Gastrocnemius medialis (tissue), 4 donors: ENCODE results near the gene CLNK.

Source experiments
- CTCF ChIP-seq, 5 experiments: fragments of 450-650 bp in 3 of 5; fragments of 200-600 bp in 2 of 5; sonication (generic) in 2 of 5; IDR thresholded peaks in 4 of 5; conservative IDR thresholded peaks in 1 of 5; 1 replicate in 4 of 5; 2 replicates in 1 of 5; pipeline ENCODE4 v1.5.1; 2016 to 2019; ENCODE audit warnings: antibody characterized with exemption in 5 of 5, mild to moderate bottlenecking in 3 of 5, moderate library complexity in 3 of 5
- POLR2A ChIP-seq, 2 donors: fragments of 450-650 bp; IDR thresholded peaks; one replicate each; pipeline ENCODE4 v1.6.1; 2017; ENCODE audit warnings: antibody characterized with exemption in 2 of 2, mild to moderate bottlenecking in 2 of 2, moderate library complexity in 2 of 2

DNA sequence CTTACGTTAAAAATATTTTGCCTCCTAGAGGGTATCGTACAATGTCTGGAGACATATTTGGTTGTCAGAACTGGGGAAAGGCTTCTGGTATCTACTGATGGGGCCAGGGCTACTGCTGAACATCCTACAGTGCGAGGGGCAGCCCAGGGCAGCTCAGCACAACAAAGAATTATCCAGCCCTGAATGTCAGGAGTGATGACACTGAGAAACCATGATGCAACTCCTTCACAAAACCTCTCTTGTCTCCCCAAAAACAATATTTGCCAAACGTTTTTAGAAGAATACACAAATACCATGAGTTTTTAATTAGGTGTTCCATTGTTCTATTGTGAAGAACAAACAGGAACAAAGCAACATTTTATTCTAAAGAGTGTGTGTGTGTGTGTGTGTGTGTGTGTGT is 43.4 kb upstream of the CLNK start:
- TF ChIP-seq POLR2A (IDR thresholded peaks at IDR 0.05) (no peak), CTCF (IDR thresholded peaks at IDR 0.05 in 4 of 5, conservative IDR thresholded peaks at IDR 0.05 in 1 of 5) (no peak)
